GM19467 (cell line): ENCODE results near the gene CES2.
"Not testable (repeated sequence)": the region's sequence is repeated elsewhere in the genome, so short reads cannot be mapped to it uniquely, and the experiment has no call there.

Experiments used
- ATAC-seq: cut with Tn5 transposase; IDR thresholded peaks from one replicate; pipeline ENCODE4 v1.9.1; 2021; ENCODE audit warnings: mild to moderate bottlenecking, moderate library complexity; ENCODE audit not compliant: unreplicated experiment

CES2 gene

GRCh38 chr16:66974932-66975246 lies 39.6 kb downstream of the CES2 start:
- ATAC-seq = not testable (repeated sequence)

- no peak for ATAC-seq
Measured at GRCh38 chr16:66975302-66975893, 40.1 kb downstream of the CES2 start.

GRCh38 chr16:66976746-66977145 lies 41.4 kb downstream of the CES2 start:
- no peak for ATAC-seq

DNA sequence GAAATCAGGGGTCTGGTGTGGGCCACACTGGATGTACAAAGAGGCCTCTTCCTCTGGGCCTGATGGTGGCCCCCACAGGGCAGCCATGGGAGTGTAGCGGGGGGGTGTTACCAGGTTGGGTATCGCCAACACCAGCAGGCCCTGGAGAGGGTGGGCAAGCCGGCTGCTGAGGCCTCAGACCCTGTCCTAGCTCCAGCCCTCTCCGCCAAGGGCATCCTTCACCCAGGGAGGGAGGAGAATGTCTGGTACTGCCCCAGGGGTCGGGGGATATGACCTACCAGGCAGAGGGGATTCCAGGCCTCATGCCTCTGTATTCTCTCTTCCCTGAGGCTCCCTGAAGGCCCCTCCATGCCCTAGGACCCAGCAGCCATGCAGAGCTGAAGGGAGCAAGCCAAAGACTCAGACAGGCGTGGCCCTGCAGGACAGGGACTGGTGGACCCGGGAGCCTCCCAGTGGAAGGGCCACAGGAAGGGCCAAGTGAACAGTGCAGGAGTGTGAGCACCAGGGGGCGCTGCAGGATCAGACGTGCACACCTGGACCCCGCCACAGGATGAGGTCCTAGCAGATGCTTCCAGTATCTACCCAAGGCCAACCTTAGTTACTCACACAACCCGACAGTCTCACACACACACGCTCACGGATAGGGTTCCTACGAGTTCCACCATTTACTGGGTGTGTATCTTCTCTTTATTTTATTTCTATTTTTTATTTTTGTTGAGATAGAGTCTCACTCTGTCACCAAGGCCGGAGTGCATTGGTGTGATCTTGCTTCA lies 42.2 kb downstream of the CES2 start:
- ATAC-seq = peak; percentile 64

- ATAC-seq = no peak
Measured at GRCh38 chr16:66979011-66979717, 43.8 kb downstream of the CES2 start.

DNA sequence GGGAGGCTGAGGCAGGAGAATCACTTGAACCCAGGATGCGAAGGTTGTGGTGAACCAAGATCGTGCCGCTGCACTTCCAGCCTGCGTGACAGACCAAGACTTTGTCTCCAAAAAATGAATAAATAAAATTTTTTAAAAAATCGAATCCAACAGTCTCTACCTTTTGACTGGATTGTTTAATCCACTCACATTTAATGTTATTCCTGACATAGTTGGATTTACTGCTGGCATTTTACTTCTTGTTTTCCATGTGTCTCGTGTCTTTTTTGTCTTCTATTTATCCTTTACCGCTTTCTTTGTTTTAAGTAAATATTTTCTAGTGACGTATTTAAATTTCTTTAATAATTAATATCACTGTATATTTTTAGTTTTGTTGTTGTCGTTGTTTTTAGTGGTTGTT lies 47.7 kb downstream of the CES2 start:
- ATAC-seq = no peak

DNA sequence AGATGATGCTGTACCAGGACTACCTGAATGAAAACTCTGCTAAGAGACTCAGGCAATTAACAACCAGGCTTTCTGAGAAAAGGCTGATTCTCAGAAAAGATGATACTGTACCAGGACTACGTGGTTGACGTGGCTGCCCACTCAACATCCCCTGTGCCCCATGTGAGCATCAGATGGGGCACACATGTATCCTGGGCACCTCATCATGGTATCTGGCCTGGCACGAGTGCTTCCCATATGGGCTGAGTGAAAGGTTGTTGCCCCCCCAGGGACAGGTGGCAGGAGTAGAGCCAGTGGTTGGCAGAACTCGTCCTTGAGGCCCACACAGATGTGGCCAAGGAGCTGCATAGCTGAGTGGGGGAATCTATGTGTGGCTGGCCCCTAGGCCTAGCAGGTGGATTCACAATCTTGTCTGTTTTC lies 49.6 kb downstream of the CES2 start:
- no peak for ATAC-seq

GRCh38 chr16:66986559-66986958 lies 51.2 kb downstream of the CES2 start:
- ATAC-seq = no peak

DNA sequence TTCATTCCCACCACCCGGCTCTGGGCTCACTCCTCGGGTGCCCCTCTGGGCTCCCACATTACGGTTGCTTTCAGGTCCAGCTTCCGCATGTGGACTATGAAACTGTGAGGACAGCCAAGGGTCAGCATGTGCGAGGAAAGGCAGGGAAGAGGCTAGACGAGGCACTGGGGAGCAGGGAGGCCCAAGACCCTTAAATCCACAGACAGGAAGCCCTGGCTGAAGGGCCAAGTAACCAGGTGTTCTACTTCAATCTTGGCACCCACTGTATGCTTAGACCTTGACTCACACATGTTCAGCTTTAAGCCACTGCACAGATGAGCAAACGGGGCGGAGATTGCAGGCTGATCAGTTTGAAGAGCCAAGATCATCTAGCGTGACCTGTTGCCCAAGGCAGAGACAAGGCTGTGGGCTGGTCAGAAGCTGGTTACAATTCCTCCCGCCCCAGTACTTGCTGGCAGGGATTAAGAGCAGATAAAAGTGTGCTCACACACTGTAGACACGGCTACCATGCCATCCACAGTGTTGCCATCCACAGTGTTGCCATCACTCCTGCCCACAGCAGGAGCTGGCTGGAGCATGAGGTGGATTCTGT lies 53.0 kb downstream of the CES2 start, which contains the start of gene CES4A:
CES4A (plus strand) TSS at position 393 of the 592 bp plus-strand sequence; CDS start at position 577, 184 bp downstream.
- no peak for ATAC-seq

DNA sequence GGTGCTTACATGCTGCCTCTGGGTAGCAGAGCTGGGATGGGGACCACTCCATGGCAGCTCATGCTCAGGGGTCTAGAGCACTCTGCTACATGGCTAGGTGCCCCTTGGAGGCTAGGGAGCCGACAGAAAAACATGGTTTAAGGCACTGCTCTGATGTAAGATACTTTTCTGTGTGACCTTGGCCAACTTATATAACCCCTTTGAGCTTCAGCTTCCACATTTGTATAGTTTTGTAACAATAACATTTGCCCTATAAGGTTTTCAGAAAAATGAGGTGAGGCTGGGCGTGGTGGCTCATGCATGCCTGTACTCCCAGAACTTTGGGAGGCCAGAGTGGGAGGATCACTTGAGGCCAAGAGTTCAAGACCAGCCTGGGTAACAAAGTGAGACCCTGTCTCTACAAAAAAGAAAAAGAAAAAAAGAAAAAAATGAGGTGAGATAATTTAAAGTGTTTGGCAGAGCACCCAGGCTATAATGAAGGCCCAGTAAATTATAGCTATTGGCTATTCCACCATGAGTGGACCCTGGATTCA lies 56.3 kb downstream of the CES2 start:
- ATAC-seq = no peak

GRCh38 chr16:66993558-66993957 lies 58.2 kb downstream of the CES2 start:
- ATAC-seq = not testable (repeated sequence)
